Measurements from ENCODE around the gene SNX27.
"Not testable (repeated sequence)": the region's sequence is repeated elsewhere in the genome, so short reads cannot be mapped to it uniquely, and the experiment has no call there.

SNX27 gene

DNA sequence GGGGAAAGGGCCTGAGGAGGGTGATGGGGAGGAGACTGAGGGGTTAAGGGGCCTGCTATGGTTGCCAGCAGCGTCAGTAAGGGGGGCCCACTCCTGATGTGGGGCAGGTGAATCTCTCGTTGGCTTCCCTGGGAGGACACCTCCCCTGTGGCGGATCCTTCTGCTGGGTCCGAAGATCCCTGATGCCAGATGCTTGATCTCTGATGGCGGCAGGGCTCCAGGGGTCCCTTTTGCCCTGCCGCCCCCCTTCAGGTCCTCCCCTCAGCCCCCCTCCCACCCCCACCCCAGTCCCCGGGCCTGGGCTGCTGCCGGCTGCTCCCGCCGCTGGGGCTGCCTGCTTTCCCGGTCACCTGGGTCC lies 104.5 kb downstream of the SNX27 start:
- H3K4me3 ChIP-seq (ENCODE audit: low read depth, low read length) = no peak overlapping the region
- no peak for DNase-seq (ENCODE audit: low read depth)

DNA sequence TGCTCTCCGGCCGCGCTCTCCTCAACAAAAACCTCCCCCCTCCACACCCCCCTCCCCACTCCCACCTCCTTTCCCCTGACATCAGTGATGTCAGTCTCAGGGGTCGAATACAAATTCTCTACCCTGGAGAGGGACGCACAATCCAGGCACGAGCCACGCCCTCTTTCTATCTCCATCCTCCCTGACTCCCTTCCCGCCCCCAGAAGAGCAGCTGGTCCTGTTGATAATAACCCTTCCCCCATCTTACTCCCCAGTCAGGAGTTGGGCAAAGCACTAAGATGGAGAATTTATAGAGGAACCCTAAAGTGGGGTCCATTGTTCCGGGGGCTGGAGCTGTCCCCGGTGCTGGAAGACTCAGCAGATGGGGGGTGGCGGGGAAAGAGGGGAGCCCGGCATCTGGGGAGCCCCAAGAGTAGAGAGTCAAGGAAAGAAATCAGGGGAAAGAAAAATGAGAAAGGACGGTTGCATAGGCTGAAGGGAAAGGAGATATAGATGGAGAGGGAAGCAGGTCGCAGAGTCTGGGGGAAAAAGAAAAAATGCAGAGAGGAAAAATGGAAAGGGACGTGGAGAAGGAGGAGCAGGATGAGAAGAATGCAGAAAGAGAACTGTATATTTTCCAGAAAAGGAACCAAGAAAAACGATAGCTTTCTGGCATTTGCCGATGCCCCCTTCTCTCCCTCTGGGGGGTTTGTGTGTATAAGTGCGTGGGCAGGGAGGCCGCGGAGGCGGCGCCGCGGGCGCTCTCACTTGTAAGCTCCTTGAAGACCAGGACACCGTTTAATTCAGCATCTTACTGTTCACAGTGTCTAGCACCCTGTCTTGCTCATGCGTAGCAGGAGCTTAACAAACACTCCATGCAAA lies 105.2 kb downstream of the SNX27 start, which contains the start of gene CELF3:
TSS of gene CELF3 (minus strand) at position 33 of the 861 bp plus-strand sequence. CDS start 783 bp downstream, outside the sequence.
- H3K4me3 ChIP-seq (ENCODE audit: low read depth, low read length) = no peak within 1 kb of the TSS
- DNase-seq (ENCODE audit: low read depth) = no peak

DNA sequence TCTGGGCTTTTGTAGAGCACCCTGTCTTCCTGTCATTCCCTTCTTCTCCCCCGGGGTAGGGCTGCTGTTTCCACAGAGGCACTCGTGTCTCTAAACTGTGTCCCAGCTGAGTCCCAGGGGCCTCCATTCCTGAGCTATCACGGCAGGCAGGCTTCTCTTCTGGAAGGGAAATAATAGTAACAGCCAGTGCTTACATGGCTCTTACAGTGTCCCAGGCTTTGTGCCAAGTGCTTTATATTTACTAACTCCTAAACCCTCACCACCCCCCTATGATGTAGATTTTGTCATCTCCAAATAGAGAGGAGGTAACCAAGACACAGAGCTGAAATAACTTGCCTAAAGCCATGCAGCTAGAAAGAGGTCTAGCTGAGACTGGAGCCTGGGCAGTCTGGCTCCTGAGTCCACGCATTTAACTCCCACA lies 106.2 kb downstream of the SNX27 start:
- DNase-seq (ENCODE audit: low read depth) = no peak

DNA sequence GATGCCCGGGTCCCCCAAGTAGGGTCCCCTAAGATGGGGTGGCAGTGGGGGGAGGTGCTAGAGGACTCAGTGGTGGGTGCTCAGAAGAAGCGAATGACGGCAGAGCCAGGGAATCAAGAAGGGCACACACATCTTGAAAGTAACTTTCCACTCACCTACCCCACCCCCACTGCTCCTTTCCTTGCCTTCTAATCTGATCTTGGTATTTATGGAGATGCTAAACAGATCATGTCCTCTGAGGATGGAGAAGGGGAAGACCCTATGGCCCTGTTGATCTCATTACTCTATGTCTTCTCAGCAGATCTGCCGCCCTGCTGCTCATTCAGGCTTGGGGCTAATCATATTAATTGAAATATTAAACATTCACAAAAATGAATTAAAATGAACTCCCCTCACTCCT lies 106.8 kb downstream of the SNX27 start:
- H3K4me3 ChIP-seq (ENCODE audit: low read depth, low read length) = no peak overlapping the region
- no peak for DNase-seq (ENCODE audit: low read depth)

More for the DNA sequence above, 106.2 kb downstream of the SNX27 start:
- no peak overlapping the region for H3K4me3 ChIP-seq (ENCODE audit: low read depth, low read length)

DNA sequence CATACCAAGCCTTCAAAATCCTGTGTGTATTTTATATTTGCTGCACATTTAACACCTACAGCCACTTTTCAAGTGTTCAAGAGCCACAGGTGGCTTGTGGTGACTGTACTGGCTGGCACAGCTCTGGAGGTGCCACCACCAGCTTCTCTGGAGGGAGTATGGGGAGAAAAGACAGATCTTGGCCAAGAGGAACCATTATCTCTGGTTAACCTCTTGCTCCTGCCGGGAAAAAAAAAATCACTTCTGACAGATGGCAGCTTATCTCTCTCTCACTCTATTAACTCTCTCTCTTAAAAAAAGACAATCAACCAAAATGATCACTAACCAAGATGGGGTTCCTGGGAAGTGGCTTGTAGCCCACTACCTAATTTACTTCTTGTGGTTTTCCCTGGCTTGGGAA lies 108.3 kb downstream of the SNX27 start:
- no peak for DNase-seq (ENCODE audit: low read depth)
- H3K4me3 ChIP-seq (ENCODE audit: low read depth, low read length) = no peak overlapping the region

DNA sequence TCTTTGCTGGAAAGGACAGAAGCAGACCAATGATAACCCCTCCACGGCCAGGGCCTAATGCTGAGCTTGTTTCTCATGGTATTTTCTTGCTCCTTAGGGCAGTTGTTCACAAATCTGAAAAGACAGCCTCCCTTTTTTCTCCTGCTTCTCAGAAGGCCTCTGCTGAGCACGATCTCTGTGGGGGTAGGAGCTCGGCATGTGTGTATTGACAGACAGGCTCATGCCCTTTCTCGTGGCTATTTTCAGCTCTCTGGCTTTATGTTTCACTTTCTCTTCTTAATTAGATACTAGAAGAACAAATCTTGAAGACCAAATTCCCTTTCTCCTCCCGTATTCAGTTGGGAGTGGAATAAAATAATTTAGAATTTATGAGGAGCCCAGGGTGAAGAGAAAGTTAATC lies 108.7 kb downstream of the SNX27 start:
- no peak for DNase-seq (ENCODE audit: low read depth)
- H3K4me3 ChIP-seq (ENCODE audit: low read depth, low read length) = peak overlapping the region; percentile 56

DNA sequence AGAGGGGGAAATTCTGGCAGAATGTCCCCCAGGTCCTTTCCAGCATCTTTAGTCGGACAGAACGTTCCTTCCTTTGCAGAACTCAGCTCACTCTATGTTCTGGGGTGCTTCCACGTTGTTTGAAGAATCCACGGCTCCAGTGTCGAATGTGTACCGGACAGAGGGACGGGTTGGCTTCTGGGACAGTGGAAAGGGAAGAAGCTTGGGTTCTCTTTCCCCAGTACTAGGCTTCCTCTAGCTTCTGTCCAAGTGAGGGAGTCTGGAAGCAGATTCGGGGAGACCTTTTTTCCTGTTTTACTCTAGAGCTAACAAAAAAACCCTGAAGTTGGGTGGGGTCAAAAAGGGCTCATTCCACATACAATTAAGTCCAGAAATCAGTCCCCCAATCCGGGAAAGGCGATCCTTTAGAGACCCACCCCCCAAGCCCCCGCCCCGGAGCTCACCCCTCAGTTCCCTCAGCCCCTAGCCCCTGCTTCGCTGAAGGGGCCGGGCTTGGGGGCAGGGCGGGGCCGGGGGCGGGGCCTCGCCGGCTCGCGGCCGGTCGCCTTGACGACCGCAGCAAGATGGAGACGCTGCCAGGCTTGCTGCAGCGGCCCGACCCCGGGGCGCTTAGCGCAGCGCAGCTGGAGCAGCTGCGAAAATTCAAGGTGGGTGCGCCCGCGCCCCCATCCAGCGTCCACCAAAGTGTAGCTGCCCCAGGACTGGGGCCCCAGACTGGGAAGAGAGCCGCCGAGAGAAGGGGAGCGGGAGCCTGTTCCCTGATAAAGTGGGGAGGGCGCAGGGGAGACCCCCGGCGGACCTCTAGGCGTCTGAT lies 109.3 kb downstream of the SNX27 start, which contains the start of gene RIIAD1:
TSS of gene RIIAD1 (plus strand) at position 549 of the 814 bp plus-strand sequence. CDS start at position 564, 15 bp downstream.
- H3K4me3 ChIP-seq (ENCODE audit: low read depth, low read length) = peak within 1 kb of the TSS; percentile 56
- no peak for DNase-seq (ENCODE audit: low read depth)

DNA sequence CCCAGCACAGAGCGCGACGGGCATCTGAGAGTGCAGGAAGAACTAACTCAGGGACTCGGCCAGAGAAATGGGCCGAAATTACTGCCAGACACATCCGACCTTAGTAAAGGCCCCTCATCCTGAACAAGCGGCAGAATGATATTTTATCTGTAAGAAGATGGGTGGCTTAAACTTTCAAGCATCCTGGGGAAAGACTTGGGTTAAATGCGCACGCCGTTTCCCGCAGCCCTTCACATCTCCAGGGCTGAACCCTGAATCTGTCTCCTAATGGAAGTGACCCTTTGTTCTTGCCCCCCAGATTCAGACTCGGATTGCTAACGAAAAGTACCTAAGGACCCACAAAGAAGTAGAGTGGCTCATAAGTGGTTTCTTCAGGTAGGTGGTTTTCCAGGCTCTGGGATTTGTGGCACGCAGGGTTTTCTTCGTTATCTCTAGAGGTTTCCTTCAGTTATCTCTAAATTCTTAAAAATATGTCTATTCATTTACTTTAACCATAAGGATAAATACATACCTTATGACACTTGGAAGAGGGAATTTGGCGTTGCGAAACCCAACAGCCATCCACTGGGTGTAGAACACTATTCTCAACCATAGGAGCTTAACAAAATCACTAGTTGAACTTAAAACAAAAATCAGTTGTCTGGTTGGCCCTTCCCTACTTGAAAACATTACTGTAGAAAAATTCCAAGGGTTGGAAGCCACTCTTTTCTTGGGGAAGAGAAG lies 110.1 kb downstream of the SNX27 start:
- H3K4me3 ChIP-seq (ENCODE audit: low read depth, low read length) = peak overlapping the region; percentile 56
- DNase-seq (ENCODE audit: low read depth) = no peak

DNA sequence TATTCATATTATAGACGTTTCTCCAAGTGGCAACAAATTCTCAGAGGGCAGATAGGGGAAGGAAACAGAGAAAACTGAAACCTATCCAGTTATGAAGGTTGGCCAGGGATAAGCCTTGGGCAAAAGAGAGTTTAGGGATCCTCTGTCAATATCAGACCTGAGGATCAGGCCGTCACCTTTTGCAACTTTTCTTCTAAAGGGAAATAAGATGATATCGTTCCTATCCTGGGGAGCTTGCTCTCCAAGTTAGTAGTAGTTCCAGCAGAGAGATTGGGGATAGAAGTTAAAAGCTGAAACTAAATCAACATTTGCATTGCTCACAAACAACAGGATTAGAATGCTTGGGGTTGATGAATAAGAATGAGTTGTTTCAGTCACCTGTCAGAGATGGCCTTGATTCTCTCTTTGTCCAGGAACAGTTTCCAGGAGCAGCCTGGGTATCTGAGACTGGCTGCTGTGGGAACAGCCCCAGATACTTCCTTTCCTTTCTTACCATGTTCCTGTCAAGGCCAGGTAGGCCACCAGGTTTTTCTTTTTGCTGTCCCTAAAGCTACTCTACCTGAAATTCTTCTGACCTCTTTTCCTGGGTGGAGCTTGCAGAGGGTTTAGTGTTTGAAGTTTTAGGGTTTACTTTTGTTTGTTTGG lies 112.0 kb downstream of the SNX27 start:
- no peak overlapping the region for H3K4me3 ChIP-seq (ENCODE audit: low read depth, low read length)
- DNase-seq (ENCODE audit: low read depth) = no peak

DNA sequence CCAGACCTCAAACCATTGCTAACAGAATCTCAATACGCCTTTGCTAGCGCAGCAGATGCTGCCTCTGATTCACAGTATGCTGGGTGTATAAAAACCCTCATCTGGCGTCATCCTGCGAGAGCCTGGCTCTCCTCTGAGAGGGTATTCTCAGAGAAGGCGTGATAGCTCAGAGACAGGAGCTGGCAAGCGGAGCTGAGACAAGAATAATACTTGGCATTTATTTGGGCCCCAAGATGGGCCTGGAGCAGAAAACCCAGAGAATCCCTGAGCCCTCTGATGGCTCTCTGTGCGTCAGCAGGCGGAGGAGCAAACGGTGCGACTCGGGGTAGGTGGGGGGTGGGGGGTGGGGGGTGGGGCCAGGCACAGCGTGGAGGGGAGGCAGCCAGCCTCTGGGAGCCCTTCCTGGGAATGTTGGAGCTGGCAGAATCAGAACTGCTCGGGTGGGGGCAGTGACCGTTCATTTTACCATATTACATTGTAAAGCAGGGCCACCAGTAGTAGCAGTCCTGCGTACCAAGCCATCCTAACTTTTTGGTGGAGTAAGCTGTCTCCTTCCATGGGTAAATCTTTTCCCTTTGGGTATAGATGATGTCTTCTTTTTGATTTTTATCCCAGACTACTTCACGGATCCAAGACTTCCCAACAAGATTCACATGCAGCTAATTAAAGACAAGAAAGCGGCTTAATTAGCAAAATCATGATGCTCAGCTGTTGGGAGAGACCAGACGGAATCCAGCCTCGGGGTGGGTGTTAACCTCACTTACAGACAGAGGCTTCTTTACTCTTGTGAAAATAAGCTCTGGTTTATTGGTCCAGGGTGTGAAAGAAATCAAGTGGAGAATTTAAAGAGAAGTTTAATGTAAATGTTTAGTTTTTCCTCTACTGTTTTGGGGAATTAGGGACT lies 116.6 kb downstream of the SNX27 start:
- no peak overlapping the region for H3K4me3 ChIP-seq (ENCODE audit: low read depth, low read length)
- peak; percentile 16 for DNase-seq (ENCODE audit: low read depth)

DNA sequence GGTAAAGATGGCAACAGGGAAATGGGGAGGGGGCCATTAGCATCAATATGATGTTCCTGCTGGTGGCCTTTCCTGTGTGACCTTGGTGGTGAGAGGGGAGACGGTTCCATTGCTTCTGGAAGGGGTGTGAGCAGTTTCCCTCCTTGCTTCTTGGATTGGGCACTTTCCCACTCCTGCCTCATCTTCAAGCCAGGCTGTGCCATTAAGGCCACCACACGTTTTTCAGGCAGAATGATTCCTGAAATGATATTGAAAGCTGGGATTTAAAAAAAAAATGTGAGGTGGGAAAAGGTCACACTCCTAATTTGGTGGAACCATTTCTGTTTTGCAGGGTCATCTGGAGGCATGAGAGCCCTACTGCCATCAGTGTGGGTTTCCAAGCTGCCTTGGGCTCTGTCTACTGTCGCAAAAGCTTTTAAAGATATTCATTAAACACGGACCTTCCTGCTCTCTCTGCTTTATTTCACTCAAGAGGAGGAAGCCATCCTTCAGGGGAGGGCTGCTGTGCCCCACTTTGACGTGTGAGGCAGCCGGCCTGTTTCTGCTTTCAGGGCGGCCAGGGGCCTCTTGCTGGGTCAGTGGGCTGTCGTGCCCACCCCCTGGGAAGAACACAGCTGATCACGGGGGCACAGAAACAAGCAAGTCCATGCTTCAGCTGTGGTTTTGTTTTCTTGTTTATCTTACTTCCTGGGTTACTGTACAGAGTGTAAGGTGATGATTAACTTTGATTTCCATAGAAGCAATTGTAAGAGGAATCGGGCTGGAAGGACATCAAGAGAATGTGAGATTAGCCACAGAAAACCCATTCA lies 117.5 kb downstream of the SNX27 start:
- DNase-seq (ENCODE audit: low read depth) = no peak
- no peak overlapping the region for H3K4me3 ChIP-seq (ENCODE audit: low read depth, low read length)

DNA sequence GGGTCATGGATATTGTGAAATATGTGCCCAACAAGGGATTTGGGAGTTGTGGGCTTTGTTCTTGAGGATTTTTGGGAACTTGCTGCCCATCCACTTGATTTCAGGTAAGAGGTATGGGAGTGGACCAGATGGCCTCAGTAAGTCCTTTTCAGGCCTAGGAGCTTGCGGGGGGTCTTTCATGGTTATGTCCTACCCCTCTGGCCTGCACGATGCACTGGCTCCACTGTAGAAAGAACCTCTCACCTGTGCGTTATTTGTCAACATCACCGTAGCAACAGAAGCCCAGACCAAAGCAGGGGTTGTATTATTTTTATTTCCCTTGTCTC lies 118.1 kb downstream of the SNX27 start:
- no peak for DNase-seq (ENCODE audit: low read depth)
- no peak overlapping the region for H3K4me3 ChIP-seq (ENCODE audit: low read depth, low read length)

DNA sequence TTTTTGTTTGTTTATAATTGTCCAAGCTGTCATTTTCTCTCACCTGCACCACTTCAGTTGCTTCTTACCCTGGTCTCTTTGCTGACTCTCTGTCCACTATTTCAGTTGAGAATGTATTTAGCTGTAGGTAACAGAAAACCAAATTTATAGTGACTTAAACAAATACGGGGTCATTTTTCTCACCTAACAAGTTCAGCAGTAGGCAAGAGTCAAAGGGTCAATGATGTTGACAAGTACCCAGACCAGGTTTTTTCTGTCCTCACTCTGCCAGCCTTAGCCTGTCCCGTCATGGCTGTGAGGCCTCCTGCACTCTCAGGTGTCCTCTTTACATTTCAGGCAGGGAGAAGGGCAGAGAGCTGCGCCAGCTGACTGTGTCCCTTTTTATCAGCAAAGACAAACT lies 121.3 kb downstream of the SNX27 start:
- H3K4me3 ChIP-seq (ENCODE audit: low read depth, low read length) = no peak overlapping the region
- no peak for DNase-seq (ENCODE audit: low read depth)

DNA sequence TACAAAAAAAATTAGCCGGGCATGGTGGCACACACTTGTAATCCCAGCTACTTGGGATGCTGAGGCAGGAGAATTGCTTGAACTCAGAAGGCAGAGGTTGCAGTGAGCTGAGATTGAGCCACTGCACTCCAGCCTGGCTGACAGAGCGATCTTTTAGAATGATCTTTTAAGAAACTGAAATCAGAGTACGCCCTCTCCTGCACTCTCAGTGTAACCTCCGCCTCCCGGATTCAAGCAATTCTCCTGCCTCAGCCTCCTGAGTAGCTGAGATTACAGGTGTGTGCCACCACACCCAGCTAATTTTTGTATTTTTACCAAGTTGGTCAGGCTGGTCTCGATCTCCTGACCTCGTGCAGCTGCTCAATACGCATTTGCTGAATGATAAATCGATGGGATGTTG lies 122.1 kb downstream of the SNX27 start:
- DNase-seq (ENCODE audit: low read depth); H3K4me3 ChIP-seq (ENCODE audit: low read depth, low read length): not testable (repeated sequence)

DNA sequence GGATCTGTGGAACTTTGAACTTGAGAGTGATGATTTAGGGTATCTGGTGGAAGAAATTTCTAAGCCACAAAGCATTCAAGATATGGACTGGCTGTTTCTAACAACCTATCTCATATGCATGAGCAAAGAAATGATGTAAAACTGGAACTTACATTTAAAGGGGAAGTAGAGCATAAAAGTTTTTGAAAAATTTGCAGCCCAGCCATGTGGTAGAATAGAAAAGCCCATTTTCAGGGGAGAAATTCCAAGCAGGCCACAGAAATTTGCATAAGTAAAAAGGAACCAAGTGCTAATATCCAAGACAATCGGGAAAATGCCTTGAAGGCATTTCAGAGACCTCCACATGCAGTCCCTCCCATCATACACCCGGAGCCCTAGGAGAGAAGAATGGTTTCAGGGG lies 125.2 kb downstream of the SNX27 start:
- H3K4me3 ChIP-seq (ENCODE audit: low read depth, low read length) = no peak overlapping the region
- DNase-seq (ENCODE audit: low read depth) = no peak

DNA sequence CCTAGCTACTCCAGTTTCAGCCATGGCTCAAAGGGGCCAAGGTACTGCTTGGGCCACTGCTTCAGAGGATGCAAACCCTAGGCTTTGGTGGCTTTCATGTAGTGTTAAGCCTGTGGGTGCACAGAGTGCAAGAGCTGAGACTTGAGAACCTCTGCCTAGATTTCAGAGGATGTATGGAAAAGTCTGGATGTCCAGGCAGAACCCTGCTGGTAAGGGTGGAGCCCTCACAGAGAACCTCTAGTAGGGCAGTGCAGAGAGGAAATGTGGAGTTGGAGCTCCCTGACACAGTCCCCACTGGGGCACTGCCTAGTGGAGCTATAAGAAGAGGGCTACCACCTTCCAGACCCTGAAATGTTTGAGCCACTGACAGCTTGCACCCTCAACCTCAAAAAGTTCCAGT lies 125.6 kb downstream of the SNX27 start:
- no peak for DNase-seq (ENCODE audit: low read depth)

DNA sequence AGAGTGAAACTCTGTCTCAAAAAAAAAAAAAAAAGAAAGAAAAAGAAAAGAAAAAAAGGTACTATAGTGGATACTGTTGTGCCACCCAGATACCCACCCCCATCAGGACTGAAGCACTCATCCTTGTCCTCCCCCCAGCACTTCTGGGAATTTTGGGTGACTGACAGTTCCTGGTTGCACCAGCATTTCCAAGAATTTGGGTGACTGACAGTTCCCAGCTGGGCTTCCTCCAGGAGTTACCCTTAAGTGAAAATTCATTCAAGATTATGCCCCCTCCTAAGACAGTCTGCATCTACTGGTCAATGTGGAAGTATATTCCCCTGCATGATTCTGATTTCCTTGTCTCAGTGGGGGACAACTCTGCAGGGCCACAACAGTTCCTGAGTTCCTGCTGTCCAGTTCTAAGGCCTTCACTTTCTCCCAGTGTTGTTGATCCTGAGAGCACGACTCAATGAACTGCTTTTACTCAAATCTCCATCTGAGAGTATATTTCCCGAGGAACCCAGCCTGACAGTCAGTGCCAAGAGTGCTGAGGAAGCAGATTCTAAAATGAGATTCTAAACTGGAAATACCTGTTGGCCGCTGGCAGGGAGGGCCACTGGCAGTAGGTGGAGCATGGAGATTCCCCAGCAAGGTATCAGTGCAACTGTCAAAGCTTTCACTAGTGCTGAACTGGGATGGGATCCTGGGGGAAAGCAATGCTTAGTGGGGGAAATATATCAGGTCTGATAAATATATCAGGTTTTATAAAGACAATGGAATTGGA lies 127.9 kb downstream of the SNX27 start:
- no peak for DNase-seq (ENCODE audit: low read depth)
- no peak overlapping the region for H3K4me3 ChIP-seq (ENCODE audit: low read depth, low read length)

More for the DNA sequence above, 125.6 kb downstream of the SNX27 start:
- H3K4me3 ChIP-seq (ENCODE audit: low read depth, low read length) = no peak overlapping the region

Measured in skeletal muscle cell (primary cell).